ENCODE results near the gene KHDC1L.
A peak's percentile ranks its signal among the peaks of the same experiment; 100 is the strongest.
"Not testable (repeated sequence)": the region's sequence is repeated elsewhere in the genome, so short reads cannot be mapped to it uniquely, and the experiment has no call there.

KHDC1L gene

GRCh38 chr6:73225396-73225795, at the start of gene KHDC1L:
TSS of gene KHDC1L (minus strand) at chr6:73225496. CDS start at chr6:73225408, 88 bp downstream.
- no peak for DNase-seq

GRCh38 chr6:73269296-73269695, 44.0 kb upstream of the KHDC1L start:
- not testable (repeated sequence) for DNase-seq

GRCh38 chr6:73268896-73269295, 43.6 kb upstream of the KHDC1L start:
- DNase-seq, result not testable (repeated sequence)

- DNase-seq, result no peak
Observed at GRCh38 chr6:73264446-73264845, 39.1 kb upstream of the KHDC1L start.

GRCh38 chr6:73263570-73263909, 38.2 kb upstream of the KHDC1L start:
- DNase-seq, result peak; percentile 31

- DNase-seq, result peak; percentile 87
Observed at GRCh38 chr6:73262671-73263569, 37.6 kb upstream of the KHDC1L start, which contains the start of gene KHDC1. TSS of gene KHDC1 (minus strand) at chr6:73263196. CDS start at chr6:73242517, 20,679 bp downstream.

GRCh38 chr6:73258721-73259120, 33.4 kb upstream of the KHDC1L start:
- no peak for DNase-seq

GRCh38 chr6:73254323-73254722, 29.0 kb upstream of the KHDC1L start:
- DNase-seq, result not testable (repeated sequence)

- DNase-seq, result no peak
Observed at GRCh38 chr6:73252703-73253102, 27.4 kb upstream of the KHDC1L start.

GRCh38 chr6:73250016-73250415, 24.7 kb upstream of the KHDC1L start:
- no peak for DNase-seq

GRCh38 chr6:73248192-73248903, 23.1 kb upstream of the KHDC1L start:
- no peak for DNase-seq

- DNase-seq, result no peak
Observed at GRCh38 chr6:73242001-73242400, 16.7 kb upstream of the KHDC1L start.

- no peak for DNase-seq
Observed at GRCh38 chr6:73240730-73241129, 15.4 kb upstream of the KHDC1L start.

GRCh38 chr6:73236144-73236750, 11.0 kb upstream of the KHDC1L start:
- DNase-seq, result no peak

- no peak for DNase-seq
Observed at GRCh38 chr6:73234733-73235132, 9.4 kb upstream of the KHDC1L start.

- not testable (repeated sequence) for DNase-seq
Observed at GRCh38 chr6:73233971-73234370, 8.7 kb upstream of the KHDC1L start.

- no peak for DNase-seq
Observed at GRCh38 chr6:73233048-73233447, 7.8 kb upstream of the KHDC1L start.

GRCh38 chr6:73231986-73232391, 6.7 kb upstream of the KHDC1L start:
- DNase-seq, result peak; percentile 57

GRCh38 chr6:73227606-73228255, 2.4 kb upstream of the KHDC1L start:
- no peak for DNase-seq

- DNase-seq, result no peak
Observed at GRCh38 chr6:73216859-73217258, 8.4 kb downstream of the KHDC1L start.

GRCh38 chr6:73209117-73209516, 16.2 kb downstream of the KHDC1L start:
- DNase-seq, result no peak

- DNase-seq, result no peak
Observed at GRCh38 chr6:73207221-73207837, 18.0 kb downstream of the KHDC1L start.

GRCh38 chr6:73204252-73204651, 21.0 kb downstream of the KHDC1L start:
- DNase-seq, result no peak
